Sigmoid colon (tissue), 4 donors: Measurements from ENCODE around the gene EPS8L2.

ENCODE experiments used
- CTCF ChIP-seq, 4 experiments: fragments of 450-650 bp in 3 of 4; fragments of 200-600 bp in 1 of 4; IDR thresholded peaks; one replicate each; pipeline ENCODE4 v1.5.1; 2016 to 2019; ENCODE audit warnings: antibody characterized with exemption in 4 of 4, mild to moderate bottlenecking in 3 of 4, moderate library complexity in 2 of 4
- POLR2AphosphoS5 ChIP-seq, 4 donors: sonication (generic); formaldehyde crosslinking; IDR thresholded peaks; one replicate each; pipeline ENCODE4 v1.6.1; 2017; ENCODE audit warnings: antibody characterized with exemption in 4 of 4

GRCh38 chr11:706439-706956 lies 467 bp downstream of the EPS8L2 start:
- TF ChIP-seq CTCF (IDR thresholded peaks at IDR 0.05): no peak
- TF ChIP-seq POLR2AphosphoS5 (IDR thresholded peaks at IDR 0.05): no peak
